Stimulated activated CD8-positive, alpha-beta memory T cell treated with anti-CD3 and anti-CD28 coated beads, Interleukin-4, amount 100 ng/mL, for 4 hours (primary cell): ENCODE results near the gene GNPDA1.

Experiments
- DNase-seq, 2 donors: peaks; one replicate each; pipeline ENCODE4 v3.0.0-alpha.2; 2020; ENCODE audit warnings: low read depth in 2 of 2, low spot score in 1 of 2

GNPDA1 gene

DNA sequence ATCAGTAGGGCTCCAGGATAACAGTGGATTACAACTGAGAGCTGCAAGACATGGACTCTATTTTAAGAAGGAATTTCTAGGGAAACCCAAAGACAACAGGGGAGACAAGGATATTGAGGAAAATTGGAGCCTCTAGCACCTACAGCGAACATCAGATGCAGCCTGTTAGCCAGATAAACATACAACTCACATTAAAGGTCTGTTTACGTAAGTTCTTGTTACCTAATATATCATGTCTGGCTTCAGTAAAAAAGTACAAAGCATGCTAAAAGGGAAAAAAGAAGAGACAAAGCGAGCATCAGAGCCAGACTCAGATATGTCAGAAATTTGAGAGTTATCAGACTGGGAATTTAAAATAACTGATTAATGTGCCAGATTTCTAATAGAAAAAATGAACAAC lies 17.2 kb downstream of the GNPDA1 start:
- DNase-seq: no peak

DNA sequence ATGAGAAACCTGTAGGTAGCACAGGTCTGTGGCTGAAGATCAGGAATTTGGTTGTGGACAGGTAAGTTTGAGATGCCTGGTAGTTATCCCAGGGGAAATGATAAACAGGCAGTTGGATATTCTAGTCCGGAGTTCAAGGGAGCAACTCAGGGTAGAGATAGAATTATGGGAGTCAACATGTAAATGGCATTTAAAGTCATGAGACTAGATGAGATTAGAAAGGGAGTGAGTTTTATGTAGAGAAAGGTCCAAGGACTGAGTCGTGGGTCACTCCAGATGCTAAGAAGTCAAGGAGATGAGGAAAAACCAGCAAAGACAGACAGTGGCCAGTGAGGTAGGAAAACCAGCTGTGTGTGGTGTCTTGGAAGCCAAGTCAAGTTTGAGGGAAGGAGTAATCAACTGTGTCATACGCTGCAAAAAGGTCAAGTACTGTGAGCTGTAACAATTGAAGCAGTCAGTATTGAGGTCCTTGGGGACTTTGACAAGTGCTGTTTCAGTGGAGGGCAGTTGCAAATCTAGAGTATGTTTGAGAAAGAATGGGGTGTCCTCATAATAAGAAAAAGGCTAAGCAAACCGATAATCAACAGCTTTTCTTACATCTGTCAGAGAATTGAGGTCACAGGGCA lies 18.2 kb downstream of the GNPDA1 start:
- no peak for DNase-seq

DNA sequence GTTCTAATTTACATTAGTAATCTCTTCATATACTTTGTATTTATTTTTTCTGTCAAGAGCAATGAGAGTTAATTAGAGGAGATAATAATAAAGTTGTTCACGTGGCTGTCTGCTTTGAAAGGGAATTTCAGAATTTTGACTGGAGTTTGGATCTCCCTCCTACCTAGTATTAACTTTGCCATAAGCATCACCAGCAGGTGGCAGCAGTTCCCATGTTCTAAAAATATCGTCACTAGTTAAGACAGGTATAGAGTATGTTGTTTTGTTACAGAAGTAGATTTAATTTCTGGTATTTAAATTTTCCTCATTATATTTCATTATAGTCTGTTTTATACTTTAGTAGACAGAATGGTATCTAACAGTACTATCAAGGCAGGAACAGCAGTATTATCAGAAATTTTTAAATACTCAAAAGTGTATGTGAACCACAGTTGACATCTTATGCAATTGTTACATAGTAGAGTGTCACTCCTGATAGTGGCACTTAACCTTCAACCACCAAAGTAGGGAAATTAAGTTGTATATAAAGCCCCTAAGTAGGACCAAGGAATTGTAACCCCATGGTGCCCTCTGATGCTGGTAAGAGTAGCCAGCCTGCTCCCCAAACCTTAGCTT lies 20.4 kb downstream of the GNPDA1 start:
- peak; percentile 47 to 82 for DNase-seq

DNA sequence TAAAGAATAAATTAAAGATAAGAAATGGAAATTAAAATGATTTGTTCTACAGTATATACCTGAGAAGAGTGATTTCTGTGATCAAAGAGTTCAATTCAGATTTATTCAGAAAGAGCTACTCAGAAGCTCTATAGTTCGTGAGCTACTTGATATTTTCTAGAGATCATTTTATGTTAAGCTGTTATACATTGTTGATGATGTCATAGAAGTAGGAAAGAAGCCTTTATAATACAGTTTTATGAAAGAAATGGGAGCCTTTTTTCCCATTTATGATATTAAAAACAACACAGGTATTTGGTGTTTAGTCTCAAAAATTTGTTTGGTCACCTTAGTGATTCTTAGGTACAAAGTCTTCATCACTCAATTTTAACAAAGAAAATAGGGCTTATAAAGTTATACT lies 23.1 kb downstream of the GNPDA1 start:
- DNase-seq: no peak

DNA sequence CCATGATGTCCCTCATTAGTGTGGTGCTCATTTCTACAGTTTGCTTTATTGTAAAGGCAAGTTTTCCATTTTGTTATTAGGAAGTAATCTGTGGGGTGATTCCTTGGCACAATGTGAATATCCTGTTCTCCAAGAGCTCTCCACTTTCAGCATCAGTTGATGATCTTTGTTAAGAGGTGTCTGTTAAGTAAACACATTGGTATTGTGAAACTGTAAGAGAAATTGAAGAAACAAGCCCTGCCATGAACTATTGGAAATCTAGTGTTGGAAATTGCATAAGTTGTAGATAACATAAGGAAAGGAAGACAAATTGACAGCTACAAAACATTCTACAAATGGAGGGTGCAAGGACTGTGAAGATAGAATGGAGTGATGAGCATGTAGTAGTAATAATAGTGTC lies 26.8 kb downstream of the GNPDA1 start:
- no peak for DNase-seq

DNA sequence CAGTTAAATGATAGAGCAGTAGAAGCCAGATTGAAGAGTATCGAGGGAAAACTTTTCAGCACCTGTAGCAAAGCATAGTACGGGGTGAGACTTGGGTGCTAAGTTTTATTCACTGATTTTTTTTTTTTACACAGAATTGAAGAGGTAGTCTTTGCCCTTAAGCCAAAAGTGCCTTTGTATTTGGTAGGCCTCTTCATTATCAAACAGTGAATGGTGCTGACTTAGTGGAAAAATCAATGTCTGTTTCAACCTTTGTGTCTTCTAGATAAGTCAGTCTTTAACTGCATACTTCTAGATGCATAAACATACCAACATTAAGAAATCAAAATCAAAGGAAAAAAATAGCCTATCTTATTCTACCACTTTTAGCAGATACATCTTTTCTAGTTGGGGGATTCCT lies 30.2 kb downstream of the GNPDA1 start:
- no peak for DNase-seq

DNA sequence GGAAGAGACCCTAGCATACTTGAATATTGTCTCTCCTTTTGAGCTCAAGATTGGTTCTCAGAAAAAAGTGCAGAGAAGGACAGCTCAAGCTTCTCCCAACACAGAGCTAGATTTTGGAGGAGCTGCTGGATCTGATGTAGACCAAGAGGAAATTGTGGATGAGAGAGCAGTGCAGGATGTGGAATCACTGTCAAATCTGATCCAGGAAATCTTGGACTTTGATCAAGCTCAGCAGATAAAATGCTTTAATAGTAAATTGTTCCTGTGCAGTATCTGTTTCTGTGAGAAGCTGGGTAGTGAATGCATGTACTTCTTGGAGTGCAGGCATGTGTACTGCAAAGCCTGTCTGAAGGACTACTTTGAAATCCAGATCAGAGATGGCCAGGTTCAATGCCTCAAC lies 34.4 kb downstream of the GNPDA1 start:
- DNase-seq: no peak

DNA sequence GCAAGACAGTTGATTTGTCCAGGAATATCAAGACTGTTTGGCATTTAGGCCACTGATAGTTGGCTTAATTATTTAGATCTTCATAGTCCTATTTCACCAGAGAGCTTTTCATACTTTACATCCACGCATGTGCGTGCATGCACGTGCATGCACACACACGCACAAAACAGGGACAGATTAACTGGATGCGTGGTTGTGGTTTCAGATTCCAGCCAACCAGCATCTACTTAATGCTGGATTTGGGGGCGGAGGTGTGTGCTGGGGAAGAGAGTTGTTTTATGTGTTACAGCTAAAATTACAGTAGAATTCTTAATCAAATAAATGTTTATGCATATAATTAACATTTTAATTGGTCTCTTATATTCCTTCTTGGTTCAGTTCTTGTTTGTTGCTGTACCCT lies 36.7 kb downstream of the GNPDA1 start:
- DNase-seq: no peak

DNA sequence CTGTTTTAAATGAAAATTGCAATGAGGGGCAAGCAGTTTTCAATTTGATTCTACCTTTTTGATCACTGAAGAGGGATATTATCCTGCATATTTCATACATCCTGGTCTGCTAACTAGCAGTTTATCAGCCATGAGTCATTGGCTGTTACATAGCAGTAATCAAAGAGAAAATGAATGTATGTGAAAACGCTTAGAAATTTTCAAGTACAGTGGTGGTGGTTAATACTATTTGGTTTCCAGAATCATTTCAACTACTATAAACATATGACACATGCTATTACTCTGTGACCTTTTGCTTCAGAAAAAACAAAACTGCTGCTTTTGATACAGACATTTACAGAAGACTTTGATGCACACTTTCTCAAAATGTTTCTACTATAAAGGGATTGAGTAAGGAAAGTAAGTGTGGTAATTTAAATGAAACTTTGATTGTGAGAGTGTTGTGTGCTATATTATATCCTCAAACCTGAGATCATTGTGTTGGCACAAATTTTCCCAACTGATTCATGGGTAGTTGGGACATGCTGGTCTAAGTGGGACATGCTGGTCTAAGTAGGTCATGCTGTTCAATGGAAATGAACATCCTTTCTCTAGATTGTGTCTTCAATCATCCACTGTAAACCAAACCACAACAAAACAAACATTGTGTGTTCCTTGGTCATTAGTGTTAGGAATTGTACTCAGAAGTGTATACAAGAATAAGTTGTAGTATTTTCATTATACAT lies 38.8 kb downstream of the GNPDA1 start:
- no peak for DNase-seq

DNA sequence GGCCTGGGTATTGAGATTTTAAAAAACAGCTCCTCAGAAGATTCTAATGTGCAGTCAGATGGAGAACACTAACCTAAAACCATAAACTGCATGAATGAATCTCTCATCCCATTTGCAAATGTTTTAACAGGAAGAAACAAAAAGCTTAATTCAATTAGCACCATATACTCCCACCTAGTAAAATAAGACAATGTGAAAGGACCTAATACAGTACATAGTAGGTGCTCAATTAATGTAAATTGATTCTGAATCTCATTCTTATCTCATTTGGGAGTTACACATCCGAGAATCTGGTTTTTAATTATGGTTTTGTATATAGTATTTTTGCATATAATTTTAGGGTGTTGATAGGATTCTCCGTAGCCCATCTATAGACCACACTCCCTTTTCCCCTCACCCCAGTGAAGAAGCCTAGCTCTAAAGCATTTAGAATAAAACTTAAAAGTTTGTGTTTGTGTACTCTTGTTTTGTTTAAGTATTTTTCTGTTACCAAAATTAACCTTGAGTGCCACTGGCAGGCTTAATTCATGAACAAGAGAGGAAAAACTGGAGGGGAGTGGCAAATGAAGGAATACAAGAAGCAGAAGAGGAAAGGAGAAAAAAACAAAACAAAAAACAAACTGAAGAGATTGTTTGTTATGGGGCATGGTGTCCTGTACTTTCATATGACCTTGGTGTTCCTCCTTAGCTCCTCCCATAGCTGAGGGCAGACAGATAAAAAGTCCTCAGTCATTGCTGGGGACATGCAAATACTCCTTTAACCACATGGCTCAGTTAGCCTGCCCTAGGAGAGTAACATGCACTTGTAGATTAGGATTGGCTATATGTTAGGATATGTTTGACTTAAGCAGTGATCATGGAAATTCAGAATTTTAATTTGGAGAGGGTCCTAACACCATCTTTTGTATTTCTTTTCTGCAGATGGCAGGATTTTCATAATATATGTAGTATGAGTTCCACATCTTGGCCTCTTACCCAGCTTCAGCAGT lies 42.8 kb downstream of the GNPDA1 start:
- no peak for DNase-seq

DNA sequence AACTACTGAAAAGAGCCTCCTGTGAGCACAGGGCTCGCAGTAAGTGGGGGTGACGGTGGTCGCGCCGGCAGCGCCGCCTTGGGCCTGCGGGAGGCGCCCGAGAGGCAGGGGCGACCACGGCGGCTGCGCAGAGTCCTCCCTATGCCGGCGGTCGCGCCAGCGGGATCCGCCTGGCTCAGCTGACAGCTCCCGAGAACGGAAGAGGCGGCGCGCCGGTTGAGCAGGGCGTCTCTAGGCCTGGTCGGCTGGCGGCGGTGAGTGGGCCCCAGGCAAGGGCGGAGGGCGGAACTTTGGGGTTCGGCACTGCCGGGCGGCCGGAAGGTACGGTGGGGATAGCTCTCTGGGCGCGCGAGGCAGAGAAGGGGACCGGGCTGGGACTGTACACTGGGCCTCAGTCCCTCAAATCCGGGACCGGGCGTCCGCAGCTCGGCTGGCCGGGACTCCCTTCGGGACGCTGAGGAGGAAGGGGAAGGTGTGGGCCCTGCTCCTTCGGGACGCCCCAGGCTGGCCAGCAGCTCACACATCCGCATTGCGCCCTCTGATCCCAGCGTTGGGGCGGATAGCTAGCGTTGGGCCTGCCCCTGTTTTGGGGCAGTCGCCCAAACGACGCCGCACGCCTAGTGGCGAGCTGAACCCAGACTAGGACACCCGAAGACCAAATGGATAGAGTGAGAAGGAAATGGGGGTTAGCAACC lies 43.8 kb downstream of the GNPDA1 start, which contains the start of gene RNF14:
RNF14 (plus strand) TSS at position 192 of the 695 bp plus-strand sequence. CDS start 4,484 bp downstream, outside the sequence.
- peak; percentile 60 to 84 for DNase-seq

DNA sequence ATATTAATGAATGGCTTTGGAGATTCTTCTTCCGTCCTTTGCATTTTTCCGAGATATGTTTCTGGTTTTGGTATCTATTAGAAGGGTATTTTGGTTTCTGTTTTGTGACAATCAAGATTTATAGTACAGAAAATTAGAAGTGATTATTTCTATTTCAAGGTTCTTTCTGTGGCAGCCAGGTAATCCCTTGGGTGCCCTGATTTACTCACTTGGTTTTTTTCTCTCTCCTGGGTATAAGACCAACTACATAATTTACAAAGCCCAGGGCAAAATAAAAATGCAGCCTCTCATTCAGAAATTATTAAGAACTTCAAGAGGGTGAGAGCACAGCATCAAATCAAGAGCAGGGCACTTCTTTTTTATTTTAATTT lies 45.9 kb downstream of the GNPDA1 start:
- DNase-seq: no peak

DNA sequence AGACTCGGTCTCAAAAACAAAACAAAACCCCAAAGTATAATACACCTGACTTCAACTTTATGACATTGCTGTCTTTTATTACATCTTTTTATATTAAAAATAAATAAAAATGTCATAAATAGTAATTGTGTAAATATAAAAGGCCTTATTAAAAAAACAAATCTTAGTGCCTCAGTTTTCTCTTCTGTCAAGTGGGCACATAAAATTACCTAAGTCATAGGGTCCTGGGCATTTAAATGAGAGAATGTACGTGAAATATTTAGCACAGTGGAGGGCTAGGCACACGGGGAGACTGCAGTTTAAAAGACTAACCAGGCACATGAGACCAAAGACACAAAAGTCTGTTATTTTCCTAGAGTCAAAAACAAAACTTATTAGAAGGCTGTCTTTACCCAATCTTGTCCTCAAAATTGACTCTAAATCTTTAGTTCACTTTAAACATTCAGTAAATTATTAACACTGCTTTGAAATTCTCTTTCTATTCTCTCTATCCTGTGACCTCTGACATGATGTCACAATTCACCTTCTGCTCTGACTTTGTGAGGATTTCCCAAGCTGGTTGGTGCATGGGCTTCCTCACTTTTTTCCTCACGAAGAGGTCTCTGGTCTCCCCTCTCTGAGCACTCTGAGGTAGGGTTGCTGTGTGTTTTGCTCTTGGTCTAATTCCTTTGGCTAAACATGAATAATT lies 46.4 kb downstream of the GNPDA1 start:
- DNase-seq: no peak

DNA sequence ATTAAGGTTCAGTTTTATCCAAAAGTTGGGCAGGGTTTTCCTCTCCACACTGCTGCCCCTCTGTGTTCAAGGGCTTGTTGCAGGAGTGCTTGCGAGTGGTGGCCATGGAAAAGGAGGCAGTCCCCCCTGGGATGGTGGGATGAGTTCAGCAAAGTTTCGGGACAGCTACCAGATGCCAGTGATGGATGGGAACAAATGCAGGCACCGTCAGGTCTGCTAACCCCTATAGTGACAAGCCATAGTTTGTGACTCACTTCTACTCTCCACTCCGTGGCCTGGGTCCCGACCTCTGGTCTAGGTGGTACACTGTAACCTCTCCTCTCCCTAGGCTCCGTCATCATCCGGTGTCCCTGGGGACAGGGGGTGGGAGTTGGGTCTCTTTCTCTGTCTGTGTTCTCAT lies 47.8 kb downstream of the GNPDA1 start:
- DNase-seq: no peak

DNA sequence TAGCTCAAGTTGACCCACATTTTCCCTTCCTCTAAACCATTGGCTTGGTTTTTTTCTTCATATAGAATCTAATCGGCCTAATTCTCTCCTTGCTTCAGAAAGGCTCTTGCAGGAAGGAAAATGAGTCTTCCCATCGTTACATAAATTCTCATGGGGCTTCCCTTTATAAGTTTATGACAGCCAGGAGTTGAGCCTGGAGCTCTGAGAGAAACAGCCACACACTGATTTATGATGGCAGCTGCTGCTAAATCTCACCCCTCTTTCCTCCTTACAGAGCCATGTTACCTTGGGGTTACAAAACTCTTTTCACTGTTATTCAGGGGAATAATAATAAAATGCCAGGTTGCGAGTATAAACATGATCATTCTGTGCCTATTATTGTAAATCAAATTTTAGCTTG lies 49.1 kb downstream of the GNPDA1 start:
- DNase-seq: no peak

DNA sequence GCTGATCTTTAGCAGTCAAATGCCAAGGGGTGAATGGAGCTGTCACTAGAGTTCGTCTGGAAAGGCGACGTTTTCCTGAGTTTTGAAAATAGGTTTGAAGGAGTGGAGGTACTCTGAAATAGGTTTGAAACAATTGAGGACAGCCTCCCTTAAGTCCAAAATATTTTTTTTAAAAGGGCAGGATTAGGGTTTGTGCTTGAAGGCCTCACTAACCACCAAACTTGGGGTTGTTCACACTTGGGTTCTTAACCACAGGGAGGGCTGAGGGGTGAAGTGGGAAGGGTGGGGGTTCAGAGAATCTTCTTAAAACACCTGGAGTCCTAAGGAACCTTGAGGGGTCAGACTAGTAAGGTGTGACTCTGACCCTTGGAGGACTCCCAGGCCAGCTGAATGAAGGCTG lies 51.4 kb downstream of the GNPDA1 start:
- DNase-seq: no peak

DNA sequence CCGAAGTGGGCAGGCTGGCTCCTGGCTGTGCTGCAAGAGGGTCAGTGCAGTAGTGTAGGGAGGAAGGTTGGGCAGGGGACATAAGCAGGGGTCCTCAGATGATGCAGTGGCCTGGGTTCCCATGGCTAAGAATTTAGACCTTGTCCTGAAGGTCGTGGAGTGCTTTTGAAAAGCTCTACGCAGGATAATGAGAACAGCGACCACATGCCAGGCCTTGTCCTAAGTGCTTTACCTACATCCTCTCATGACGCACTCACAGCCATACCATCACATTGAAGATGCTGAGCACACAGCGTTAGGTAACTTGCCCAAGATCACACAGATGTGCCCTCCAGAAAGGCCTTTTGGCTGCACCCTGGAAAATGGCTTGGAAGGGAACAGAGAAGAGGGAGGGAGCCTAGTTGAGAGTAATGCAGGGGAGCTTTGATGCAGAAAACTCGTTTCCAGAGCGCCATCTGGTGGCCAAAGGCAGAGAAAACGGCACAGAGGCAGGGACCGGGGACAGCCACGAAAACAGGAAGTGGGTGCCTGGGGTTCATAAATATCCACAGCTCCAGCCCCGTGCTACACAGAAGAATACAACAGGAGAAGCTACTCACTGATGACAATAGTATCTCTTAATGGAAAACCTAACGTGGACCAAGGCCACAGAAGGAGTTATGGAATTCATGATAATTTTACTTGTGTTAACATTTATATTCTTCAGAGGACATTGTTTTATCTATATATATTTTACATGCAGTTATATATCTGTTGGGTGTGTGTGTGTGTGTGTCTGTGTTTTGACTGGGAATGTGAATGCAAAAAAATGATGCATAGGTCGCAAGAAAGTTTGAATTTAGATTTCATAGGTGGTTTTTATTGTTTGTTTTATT lies 52.1 kb downstream of the GNPDA1 start:
- DNase-seq: peak; percentile 70 to 90

DNA sequence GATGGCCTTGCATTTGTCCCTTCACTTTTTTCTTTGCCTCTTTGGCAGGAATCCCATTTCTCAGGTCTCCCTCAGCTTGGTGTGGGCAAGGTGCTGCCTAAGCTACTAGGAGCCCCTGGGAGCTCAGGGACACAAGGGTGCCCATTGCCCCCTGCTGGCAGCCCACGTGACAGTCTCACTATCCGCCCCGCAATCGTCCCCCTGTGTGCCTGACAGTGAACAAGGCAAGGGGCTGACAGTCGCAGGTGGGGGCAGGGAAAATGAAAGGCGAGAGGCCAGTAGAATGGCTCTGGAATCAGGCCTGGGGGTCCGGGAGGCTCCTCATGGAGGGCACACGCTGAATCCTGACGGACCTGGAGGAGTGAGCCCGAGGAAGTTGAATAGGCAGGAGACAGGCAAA lies 52.8 kb downstream of the GNPDA1 start:
- no peak for DNase-seq

DNA sequence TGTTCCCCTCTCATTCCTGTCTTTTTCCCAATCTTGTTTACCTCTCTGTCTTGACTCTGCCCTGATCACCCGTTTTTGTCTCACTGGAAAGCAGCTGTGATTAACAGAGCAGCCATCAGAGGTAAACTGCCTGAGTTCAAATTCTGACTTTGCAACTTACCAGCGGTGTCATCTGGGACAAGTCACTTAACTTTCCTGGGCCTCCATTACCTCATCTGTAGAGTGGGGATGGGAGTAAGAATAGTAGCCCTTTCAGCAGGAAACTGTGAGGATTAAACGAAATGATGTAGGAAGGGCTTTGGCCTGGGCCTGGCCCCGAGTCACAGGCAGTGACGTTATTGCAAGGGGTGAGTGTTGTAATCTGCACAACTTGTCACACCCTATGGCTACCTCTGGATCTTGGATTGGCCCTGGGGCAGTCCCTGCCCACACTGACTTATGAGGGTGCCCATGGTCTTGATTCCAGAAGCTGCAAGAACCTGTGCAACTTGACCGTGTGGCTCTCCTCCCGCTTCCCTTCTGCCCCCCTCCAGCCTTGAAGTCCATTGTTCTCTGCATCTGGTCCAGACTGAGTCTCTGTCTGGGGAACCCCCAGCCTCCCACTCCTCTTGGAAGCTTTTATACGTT lies 54.2 kb downstream of the GNPDA1 start:
- DNase-seq: no peak
